NCI-H187 treated with DMSO at 0.1 percent for 48 hours (cell line): ENCODE data around the gene BRAF.
"Not testable (repeated sequence)": the region's sequence is repeated elsewhere in the genome, so short reads cannot be mapped to it uniquely, and the experiment has no call there.

ENCODE experiments used
- DNase-seq: peaks from one replicate; lab custom pipeline; 2025; lab: John Stamatoyannopoulos, UW

Gene BRAF

DNA sequence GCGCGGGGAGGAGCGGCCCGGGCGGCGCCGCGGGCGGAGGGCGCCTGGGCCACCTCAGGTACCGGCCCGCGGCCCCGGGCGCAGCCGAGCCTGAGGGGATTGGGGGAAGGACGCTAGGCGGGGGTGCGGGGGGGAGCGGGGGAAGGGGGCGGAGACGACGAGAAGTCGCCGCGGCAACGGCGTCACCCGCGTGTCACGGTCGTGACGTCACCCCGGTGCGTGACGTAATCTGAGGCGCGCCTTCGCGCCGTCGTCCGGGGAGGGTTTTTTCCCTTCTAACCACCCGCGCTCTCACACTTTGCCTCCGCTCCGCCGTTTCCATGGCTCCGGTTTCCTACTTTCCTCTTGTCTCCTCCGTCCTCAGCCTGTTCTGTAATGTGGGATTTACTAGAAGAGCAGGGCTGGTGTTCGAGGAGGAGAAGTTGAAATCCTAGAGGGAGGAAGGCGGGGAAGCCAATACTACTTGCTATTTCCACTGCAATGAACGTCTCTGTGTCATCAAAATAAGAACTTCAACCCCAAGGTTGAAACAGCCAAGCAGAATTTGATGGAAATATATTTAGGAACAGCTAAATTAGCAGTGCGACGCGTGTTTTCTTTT is at the start of gene BRAF:
Gene BRAF (minus strand): TSS at position 109 of the 601 bp plus-strand sequence. CDS start 226 bp downstream, outside the sequence.
- DNase-seq, result peak; percentile 57

DNA sequence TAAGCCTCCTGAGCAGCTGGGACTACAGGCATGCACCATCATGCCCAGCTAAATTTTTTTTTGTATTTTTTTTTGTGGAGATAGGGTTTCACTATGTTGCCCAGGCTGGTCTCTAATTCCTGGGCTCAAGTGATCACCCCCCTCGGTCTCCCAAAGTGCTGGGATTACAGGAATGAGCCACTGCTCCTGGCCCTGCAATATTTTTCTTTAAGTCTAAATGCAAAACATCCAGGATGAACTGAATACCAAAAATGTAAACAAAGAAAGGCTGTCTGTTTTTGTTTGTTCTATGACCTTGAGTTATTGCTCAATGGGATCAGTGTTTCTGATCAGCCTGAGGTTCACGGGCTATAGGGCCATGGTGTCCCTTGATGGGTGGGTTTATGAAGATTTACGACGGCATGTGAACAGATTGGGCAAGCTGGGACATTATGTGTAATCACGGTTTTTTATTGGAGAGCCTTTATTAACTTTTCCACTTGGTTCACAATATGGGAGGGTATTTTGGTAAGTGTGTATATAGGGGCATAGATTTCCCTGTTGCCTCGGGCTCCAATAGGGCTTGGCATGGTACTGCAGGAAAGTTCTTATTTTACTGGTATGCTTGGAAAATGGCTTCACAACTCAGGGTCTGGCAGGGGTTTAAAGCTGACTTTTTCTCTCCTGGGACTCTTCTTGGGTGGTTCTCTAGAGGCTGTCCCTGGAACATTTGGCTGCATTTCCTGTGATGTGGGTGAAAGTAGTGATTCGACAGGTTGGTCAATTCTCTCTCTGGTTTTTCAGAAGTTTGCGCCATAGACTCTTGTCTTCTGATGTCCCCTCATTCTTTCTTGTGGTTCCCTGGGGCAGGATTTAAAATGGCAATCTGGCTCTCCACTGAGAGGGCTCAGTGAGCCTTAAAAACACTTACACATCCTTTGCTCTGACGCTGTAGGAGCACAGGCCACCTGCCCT is 48.4 kb upstream of the BRAF start:
- DNase-seq, result no peak

DNA sequence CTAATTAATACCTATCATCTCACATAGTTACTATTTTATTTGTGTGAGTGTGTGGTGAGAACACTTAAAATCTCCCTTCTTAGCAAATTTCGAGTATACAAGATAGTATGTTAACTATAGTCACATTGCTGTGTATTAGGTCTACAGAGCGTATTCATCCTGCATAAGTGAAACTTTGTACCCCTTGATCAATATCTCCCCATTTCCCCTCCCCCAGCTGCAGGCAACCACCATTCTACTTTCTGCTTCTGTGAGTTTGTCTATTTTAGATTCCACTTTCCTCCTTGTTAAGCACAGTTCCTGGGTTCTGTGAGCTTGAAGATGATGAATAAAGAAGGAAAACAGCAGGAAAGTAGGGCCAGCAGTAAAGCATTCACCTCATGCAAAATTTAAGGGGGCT is 47.6 kb upstream of the BRAF start:
- DNase-seq, result no peak

DNA sequence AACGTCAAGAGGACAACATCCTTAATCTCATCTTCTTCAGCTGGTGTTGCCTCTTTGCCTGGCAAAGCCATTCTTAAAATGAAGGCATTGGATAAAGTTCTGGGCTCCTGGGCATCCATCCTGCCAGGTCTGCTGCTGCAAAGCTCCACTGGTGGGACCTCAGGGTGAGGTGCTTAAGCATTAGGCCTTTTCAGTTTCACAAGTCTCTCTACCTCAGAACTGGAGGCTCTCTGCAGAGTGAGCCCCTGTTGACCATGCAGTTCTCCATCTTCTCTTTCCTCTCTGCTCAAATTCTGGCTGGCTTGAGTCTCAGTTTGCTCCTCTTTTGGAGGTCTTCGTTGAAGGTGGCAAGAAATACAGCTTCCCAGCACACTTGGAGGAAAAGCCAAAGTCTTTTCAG is 42.7 kb upstream of the BRAF start:
- DNase-seq, result no peak

DNA sequence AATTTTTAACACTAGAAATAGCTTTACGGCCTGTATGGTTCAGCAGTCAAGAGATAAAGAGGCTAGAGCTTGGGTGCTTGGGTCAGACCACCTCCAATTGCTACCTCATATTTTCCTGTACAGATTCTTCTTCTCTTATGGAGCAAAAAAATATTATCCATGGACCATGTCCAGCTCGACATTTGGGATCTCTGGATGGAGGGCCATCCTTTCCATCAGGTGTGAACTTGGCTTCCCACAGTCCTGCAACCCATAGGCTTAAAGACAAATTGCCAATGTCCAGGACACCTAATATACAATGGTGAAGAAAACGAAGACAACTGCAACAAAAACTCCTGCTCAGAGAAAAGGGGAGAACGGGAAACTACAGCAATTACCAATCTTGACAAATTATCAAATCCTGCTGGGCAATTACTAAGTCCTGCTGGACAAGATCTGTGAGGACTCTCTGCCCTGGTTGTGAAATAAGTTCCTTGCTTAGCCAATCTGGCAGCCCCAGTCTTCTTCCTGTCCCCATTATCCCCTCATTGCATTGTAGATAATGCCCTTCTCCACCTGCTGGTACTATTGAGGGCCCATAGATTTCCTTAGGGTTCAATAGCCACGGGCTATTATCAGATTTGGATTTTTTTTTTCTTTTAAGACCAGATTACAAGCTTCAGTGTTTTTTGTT is 42.0 kb upstream of the BRAF start:
- DNase-seq, result no peak

DNA sequence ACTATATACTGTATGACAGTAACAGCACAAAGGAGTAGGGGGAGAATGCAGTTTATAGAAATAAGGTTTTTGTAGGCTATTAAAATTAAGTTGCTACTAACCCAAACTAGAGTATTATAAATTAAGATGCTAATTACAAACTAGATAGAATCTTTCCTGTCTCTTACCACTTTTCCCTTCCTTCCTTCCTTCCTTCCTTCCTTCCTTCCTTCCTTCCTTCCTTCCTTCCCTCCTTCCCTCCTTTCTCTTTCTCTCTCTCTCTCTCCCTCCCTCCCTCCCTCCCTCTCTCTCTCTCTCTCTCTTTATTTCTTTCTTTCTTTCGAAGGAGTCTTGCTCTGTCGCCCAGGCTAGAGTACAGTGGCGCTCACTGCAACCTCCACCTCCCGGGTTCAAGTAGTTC is 36.4 kb upstream of the BRAF start:
- DNase-seq, result no peak

DNA sequence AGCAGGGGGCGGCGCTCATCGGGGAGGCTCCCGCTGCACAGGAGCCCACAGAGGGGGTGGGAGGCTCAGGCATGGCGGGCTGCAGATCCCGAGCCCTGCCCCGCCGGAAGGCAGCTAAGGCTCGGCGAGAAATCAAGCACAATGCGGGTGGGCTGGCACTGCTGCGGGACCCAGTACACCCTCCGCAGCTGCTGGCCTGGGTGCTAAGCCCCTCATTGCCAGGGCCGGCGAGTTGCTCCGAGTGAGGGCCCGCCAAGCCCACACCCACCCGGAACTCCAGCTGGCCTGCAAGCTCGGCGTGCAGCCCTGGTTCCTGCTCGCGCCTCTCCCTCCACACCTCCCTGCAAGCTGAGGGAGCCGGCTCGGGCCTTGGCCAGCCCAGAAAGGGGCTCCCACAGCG is 32.3 kb upstream of the BRAF start:
- not testable (repeated sequence) for DNase-seq

DNA sequence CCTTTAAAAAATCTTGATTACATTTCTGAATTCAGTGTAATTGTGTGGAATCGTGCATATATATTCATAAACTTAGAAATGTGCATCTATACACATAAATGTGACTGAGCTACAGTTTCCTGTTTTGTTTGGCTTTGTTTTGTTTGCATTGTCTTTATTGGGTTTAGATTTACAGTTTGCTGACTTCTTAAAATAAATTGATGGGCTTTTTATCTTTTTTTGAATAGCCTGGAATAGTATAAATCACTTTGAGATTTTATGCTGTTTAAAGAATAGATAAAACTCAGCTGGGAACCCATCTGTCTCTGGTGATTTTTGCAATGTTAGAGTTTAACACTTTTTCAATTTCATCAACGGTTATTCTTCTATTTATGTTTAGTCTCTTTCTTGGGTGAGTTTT is 21.2 kb upstream of the BRAF start:
- DNase-seq, result no peak

DNA sequence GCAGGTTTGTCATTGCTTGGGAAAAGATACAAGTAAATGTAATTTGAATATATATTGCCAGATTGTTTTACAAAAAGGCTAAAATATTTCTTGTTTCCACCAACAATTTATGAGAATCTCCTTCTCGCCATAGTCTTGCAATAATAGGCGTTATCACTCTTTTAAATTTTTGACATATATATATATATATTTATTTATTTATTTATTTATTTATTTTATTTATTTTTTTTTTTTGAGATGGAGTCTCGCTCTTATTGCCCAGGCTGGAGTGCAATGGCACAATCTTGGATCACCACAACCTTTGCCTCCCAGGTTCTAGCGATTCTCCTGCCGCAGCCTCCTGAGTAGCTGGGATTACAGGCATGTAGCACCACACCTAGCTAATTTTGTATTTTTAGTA is 17.5 kb upstream of the BRAF start:
- DNase-seq, result not testable (repeated sequence)

DNA sequence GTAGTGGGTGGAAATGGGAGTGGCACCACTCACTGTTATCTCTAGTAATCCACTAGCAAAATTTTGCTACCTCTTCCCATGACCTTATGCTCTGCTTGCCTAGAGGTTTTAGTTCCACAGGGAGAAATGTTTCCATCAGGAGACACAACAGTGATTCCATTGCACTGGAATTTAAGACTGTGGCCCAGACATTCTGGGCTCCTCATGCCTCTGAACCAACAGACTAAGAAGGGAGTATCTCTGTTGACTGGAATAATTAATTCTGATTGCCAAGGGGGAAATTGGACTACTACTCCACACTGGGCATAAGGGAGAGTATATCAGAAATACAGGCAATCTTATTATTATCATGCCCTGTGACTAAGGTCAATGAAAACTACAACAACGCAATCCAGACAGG is 16.2 kb upstream of the BRAF start:
- DNase-seq, result no peak

DNA sequence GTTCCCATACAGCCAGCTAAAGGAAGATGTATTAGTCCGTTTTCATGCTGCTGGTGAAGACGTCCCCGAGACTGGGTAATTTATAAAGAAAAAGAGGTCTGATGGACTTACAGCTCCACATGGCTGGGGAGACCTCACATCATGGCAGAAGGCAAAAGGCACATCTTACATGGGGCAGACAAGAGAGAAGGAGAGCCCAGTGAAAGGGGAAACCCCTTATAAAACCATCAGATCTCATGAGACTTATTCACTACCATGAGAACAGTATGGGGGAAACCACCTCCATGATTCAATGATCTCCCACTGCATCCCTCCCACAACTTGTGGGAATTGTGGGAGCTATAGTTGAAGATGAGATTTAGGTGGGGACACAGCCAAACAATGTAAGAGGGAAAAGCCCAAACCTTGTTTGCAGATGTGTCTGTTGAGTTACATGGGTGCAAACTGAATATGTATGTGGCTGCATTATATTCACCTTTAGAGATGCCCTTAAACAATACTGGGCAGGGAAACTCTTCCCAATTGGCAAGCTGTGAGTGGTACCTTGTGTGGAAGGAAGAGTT is 13.1 kb upstream of the BRAF start:
- DNase-seq, result no peak

DNA sequence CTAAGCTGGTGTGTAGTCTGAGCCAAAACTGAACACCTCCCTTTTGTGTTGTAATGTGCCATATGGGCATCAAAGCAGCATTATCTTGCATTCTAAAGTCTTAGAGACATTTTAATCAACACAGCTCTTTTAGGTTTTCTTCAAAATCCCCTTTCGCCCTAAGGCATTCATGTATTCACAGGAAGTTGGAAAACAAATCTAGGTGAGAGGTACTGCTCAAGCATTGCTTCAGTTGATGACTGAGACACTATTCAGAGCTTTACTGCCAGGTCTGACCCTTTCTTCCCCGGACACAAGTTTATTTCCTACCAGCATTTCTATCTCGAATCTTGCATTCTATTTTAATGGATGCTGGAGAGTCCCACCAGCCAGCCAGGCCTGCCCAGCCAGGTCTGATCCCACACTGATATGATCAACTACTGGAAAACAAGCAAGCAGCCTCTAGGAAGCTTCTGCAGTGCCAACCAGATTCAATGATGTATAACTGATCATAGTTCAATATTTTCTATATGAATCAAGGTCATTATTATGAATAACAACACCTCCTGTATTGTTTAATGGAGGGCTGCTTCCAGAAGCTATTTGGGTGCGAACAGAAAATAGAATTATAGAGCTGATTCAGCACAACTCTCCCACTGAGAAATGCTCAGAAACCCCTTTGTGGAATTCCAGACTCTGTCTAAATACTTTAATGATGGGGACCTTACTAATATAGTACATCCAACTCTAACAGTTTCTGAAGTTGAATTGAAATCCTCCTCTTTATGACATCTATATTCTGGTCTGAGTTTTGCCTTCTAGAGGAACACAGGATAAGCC is 4.0 kb upstream of the BRAF start:
- DNase-seq, result no peak

DNA sequence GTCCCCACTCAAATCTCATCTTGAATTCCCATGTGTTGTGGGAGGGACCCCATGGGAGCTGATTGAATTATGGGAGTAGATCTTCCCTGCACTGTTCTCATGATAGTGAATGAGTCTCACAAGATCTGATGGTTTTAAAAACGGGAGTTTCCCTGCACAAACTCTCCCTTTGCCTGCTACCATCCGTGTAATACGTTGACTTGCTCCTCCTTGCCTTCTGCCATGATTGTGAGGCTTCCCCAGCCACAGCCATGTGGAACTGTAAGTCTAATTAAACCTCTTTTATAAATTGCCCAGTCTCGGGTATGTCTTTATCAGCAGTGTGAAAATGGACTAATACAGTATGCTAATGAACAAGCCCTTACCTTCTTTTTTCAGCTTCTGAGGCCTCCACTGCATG is 3.2 kb upstream of the BRAF start:
- DNase-seq, result not testable (repeated sequence)

DNA sequence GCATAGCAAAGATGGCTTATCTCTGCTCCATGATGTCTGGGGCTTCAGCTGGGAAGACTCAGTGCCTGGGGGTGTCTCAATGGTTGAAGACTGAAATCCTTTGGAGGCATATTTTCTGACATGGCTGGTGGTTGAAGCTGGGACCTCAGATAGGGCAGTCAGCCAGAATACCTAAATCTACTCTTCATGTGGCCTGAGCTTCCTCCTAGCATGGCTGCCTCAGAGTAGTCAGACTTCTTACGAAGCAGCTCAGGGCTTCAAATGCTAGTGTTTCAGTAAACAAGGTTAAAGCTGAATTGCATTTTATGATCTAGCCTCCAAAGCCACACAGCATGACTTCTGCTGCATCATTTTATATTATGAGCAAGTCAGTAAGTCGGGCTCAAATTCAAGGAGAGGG is 2.6 kb upstream of the BRAF start:
- DNase-seq, result no peak

DNA sequence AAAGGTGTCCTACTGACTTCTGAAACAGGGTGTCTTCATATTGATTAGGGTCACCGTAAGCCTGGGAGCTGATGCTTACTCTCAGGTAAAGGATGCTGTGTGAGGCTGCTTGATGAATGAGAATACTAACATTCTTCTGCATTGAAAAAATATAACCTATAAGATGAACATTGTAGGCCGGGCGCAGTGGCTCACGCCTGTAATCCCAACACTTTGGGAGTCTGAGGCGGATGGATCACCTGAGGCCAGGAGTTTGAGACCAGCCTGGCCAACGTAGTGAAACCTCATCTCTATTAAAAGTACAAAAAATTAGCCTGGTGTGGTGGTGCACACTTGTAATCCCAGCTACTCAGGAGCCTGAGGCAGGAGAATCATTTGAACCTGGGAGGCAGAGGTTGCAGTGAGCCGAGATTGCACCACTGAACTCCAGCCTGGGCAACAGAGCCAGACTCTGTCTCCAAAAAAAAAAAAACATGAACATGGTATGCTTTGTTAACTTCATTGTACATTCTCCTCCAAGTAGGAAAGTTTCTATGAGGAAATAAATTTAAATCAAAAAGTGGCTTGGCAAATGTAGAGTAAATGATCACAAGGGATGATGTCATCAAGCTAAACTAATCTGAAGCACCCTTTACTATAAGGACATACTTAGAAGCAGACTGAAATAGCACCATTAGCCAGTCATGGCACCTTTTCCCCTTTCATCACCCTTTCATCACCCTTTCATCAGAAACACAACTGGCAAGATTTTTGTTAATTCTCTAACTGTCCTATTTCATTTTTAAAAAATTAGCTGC is 1.5 kb upstream of the BRAF start:
- DNase-seq, result no peak

DNA sequence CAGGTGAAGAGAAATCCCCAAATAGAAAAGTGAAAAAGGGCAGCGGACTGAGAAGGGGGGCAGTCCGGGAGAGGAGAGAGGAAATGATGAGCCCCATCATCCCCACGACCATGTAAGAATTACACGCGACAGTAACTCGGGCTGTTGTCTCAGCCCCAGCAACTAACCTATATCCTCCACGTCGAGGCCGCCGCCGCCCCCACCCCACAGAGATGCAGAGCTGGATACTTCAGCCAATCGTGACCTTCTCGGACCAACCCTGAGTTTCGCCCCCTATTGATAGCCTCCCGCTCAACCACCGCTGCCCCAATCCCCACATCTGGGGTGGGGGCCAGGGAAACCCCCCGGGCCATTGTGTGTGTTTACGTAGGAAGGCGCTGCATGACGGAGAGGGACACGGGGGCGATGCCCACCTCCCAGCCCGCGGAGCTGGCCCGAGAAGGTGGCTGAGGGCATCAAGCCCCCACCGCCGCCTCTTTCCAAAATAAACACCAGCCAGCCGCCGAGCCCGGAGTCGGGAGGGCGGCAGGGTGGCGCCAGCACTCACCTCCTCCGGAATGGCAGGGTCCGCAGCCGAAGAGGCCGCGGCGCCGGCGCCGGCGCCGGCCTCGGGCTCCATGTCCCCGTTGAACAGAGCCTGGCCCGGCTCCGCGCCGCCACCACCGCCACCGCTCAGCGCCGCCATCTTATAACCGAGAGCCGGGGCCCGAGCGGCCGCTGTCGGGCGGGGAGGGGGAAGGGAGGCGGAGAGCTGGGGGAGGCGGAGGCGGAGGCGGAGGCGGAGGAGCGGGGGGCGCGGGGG is 509 bp downstream of the BRAF start:
- DNase-seq, result no peak

DNA sequence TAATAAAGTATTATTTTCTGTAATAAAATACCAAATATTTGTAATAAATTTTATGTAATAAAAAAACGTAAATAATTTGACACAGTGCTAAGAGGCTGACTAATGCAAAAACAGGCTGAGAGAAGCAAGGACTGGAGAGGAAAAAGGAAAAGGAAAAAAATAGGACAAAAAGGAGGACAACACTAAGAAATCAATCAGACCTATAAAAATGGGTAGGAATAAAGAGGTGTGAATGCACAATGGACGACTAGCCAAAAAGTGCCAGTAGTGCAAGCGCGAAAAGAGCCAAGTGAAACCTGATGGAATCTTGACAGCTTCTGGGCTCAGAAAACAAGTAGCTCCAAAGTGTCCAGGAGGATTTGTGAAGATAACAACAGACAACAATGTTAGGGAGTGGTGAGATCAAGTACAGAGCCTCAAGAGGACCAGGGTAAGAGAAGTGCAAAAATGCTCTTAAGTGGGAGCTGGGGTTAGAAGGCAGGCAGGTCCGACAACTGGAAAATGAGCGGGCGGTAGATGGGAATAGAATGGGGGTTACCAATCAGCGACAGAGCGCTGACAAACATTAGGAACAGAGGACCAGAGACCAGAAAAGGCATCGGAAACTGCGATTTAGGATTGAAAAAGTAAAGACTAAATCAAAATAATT is 1.2 kb downstream of the BRAF start:
- DNase-seq, result no peak

DNA sequence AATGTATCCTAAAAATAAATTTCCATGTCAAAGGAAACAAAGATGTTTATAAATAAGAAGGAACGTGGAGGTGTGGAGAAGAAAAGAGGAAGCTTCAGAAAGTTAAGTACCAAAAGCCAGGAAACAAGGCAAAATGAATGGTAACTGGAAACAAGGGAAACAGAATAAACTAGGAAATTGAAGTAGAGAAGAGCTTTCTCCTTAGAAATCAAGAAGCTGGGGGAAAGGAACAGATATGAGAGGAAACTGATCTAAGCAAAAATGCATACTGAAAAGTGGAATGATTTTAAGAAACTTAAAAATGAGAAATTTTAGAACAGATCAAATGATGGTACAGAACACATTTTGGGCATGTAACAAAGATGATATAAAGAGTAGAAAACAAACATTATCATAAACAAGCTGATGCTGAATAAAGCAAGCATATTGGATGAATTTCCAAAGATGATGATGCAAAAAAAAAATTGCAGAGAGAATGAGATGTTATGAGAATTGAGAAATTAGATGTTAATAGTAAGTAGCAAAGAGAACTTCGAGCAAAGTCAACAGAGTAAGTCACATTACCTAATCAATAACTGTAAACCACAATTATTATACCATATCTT is 1.9 kb downstream of the BRAF start:
- no peak for DNase-seq

DNA sequence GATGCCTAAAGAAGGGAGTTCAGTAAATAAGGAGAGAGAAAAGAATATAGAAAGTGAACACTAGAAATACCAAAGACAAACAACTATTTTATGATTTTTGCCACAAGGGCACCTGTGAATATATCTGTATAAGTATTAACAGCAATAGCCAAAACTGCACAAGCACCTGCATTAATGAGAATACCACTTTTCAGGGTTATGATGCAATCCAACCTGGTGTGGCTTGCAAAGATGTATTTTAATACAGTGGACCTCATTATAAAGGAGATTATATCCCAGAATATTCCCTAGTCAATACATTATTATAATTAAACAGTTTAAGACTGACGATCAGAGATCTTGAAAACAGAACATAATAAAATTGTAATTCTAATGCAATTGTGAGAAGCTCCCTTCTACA is 4.0 kb downstream of the BRAF start:
- no peak for DNase-seq
